Trophoblast cell (in vitro differentiated cells and primary cell): Measurements from ENCODE around the gene C1orf167.

Source experiments
- DNase-seq, 2 donors: peaks; one replicate each; pipeline ENCODE4 v3.0.0-alpha.2; 2016
- H2AFZ ChIP-seq: 2 replicates; pipeline ENCODE4 v1.6.1; 2013; ENCODE audit warnings: low read length, moderate library complexity, mild to moderate bottlenecking; ENCODE audit not compliant: insufficient read depth, poor library complexity
- H2AK5ac ChIP-seq: 2 replicates; pipeline ENCODE4 v1.6.1; 2013; ENCODE audit warnings: mild to moderate bottlenecking, low read length
- H2BK120ac ChIP-seq: 2 replicates; pipeline ENCODE4 v1.6.1; 2013; ENCODE audit warnings: low read length, mild to moderate bottlenecking, moderate library complexity; ENCODE audit not compliant: insufficient read depth, poor library complexity
- H2BK12ac ChIP-seq: 2 replicates; pipeline ENCODE4 v1.6.1; 2013; ENCODE audit warnings: mild to moderate bottlenecking, low read length, moderate library complexity
- H2BK5ac ChIP-seq: 2 replicates; pipeline ENCODE4 v1.6.1; 2013; ENCODE audit warnings: low read length, low read depth, moderate library complexity, mild to moderate bottlenecking; ENCODE audit not compliant: poor library complexity
- H3K14ac ChIP-seq: 2 replicates; pipeline ENCODE4 v1.6.1; 2013; ENCODE audit warnings: mild to moderate bottlenecking, low read length
- H3K18ac ChIP-seq: 2 replicates; pipeline ENCODE4 v1.6.1; 2013; ENCODE audit warnings: mild to moderate bottlenecking, low read length
- H3K23ac ChIP-seq: 2 replicates; pipeline ENCODE4 v1.6.1; 2013; ENCODE audit warnings: low read length
- H3K27ac ChIP-seq: 2 replicates; pipeline ENCODE4 v1.5.1; 2013; ENCODE audit warnings: low read depth, mild to moderate bottlenecking, inconsistent platforms, low read length, moderate library complexity
- H3K27me3 ChIP-seq: 2 replicates; pipeline ENCODE4 v1.6.1; 2013; ENCODE audit warnings: inconsistent platforms, mild to moderate bottlenecking, low read length, moderate library complexity; ENCODE audit not compliant: insufficient read depth
- H3K36me3 ChIP-seq, 2 experiments: 1 replicate in 1 of 2; 2 replicates in 1 of 2; pipeline ENCODE4 v1.6.1; 2013; ENCODE audit warnings: low read length in 2 of 2, mild to moderate bottlenecking in 2 of 2, moderate library complexity in 1 of 2; ENCODE audit not compliant: insufficient read depth in 2 of 2, control insufficient read depth in 1 of 2
- H3K4ac ChIP-seq: 2 replicates; pipeline ENCODE4 v1.6.1; 2013; ENCODE audit warnings: low read depth, mild to moderate bottlenecking, low read length, moderate library complexity
- H3K4me1 ChIP-seq, 2 experiments: 1 replicate in 1 of 2; 2 replicates in 1 of 2; pipeline ENCODE4 v1.6.1; 2013; ENCODE audit warnings: low read length in 2 of 2, mild to moderate bottlenecking in 2 of 2, moderate library complexity in 1 of 2; ENCODE audit not compliant: insufficient read depth in 2 of 2, control insufficient read depth in 1 of 2
- H3K4me2 ChIP-seq: 2 replicates; pipeline ENCODE4 v1.6.1; 2013; ENCODE audit warnings: inconsistent platforms, mild to moderate bottlenecking, low read length, moderate library complexity
- H3K4me3 ChIP-seq: 2 replicates; pipeline ENCODE4 v1.5.1; 2013; ENCODE audit warnings: mild to moderate bottlenecking, low read depth, low read length, inconsistent platforms
- H3K79me1 ChIP-seq: one replicate; pipeline ENCODE4 v1.6.1; 2013; ENCODE audit warnings: low read length
- H3K79me2 ChIP-seq: 2 replicates; pipeline ENCODE4 v1.6.1; 2013; ENCODE audit warnings: low read length, mild to moderate bottlenecking; ENCODE audit not compliant: control insufficient read depth, insufficient read depth, poor library complexity
- H3K9ac ChIP-seq: 2 replicates; pipeline ENCODE4 v1.6.1; 2013; ENCODE audit warnings: mild to moderate bottlenecking, low read length
- H3K9me3 ChIP-seq: 2 replicates; pipeline ENCODE4 v1.6.1; 2013; ENCODE audit warnings: low read depth, mild to moderate bottlenecking, control low read depth, inconsistent platforms, low read length; ENCODE audit not compliant: insufficient read depth
- H4K12ac ChIP-seq: 2 replicates; pipeline ENCODE4 v1.6.1; 2013; ENCODE audit warnings: low read depth, mild to moderate bottlenecking, low read length, moderate library complexity
- H4K8ac ChIP-seq: 2 replicates; pipeline ENCODE4 v1.6.1; 2013; ENCODE audit warnings: low read depth, mild to moderate bottlenecking, low read length, moderate library complexity
- H4K91ac ChIP-seq: one replicate; pipeline ENCODE4 v1.6.1; 2013; ENCODE audit warnings: low read depth, mild to moderate bottlenecking, low read length, moderate library complexity
- WGBS: extraction: QIAGEN DNeasy Blood & Tissue Kit; methylation state at CpG from one replicate; pipeline ENCODE4 v1.1.7; 2013; ENCODE audit warnings: missing lambda C conversion rate; ENCODE audit not compliant: insufficient read length, insufficient coverage; ENCODE audit errors: extremely low coverage; 5-methylcytosine and 5-hydroxymethylcytosine counted together

Gene C1orf167

DNA sequence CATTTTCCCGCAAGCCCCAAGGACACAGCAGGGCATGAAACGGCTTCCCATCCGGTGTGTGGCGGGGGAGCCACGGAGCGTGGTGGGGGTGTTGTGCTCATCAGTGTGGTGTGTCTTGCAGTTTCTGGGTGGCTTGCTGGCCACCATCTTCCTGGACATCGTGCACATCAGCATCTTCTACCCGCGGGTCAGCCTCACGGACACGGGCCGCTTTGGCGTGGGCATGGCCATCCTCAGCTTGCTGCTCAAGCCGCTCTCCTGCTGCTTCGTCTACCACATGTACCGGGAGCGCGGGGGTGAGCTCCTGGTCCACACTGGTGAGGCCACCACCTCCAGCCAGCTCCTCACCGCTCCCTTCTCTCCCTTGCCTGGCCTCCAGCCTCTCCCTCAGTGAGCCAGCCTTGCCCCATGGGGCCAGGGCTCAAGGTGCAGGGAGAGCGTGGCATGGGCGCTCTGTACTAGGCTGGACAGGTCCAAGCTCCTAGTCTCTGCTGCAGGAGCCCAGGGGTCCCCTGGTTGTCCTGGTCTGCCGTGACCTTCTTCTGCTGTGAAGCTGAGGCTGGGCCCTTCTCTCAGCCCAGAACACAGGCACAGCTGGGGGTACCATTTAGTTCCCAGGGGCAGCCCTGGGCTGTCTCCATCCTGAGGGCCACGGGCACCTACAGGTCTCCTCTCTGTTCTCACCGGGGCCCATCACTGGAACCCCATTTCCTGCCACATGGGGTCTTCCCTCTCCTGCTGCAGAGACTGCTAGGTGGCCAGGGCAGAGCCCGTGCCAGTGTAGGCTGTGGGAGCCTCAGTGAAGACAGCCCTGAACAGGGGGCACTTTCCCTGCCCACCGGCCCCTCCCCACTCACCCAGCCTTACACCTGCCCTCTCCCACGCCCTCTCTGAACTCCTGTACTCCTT is 13.4 kb upstream of the C1orf167 start:
- H3K4me2 ChIP-seq = no peak overlapping the region
- no peak overlapping the region for H4K12ac ChIP-seq
- H4K8ac ChIP-seq = no peak overlapping the region
- no peak for DNase-seq
- H2BK5ac ChIP-seq = no peak overlapping the region
- H3K18ac ChIP-seq = no peak overlapping the region
- H3K9me3 ChIP-seq = no peaks in the 10 kb centered on the region
- H3K14ac ChIP-seq = no peak overlapping the region
- H2BK120ac ChIP-seq = no peak overlapping the region
- H4K91ac ChIP-seq = no peak overlapping the region
- no peak overlapping the region for H2BK12ac ChIP-seq
- no peak overlapping the region for H2AK5ac ChIP-seq
- peaks cover 11% of the 10 kb centered on the region in 2 experiments for H3K4me1 ChIP-seq
- H3K23ac ChIP-seq = no peak overlapping the region
- H3K79me2 ChIP-seq = no peaks in the 10 kb centered on the region
- H3K4ac ChIP-seq = no peak overlapping the region
- no peaks in the 10 kb centered on the region for H3K79me1 ChIP-seq
- H3K36me3 ChIP-seq = peaks cover 8 to 12% of the 10 kb centered on the region in 2 experiments
- no peak overlapping the region for H3K9ac ChIP-seq
- H3K4me3 ChIP-seq = no peak overlapping the region
- no peak overlapping the region for H3K27ac ChIP-seq
- H3K27me3 ChIP-seq = no peaks in the 10 kb centered on the region
- H2AFZ ChIP-seq = no peak overlapping the region
- WGBS = no CpG with 5 or more reads among the region's 27 CpGs

- Histone ChIP-seq H3K18ac (no peak overlapping the region), H4K8ac (no peak overlapping the region), H2AFZ (no peak overlapping the region), H2BK5ac (no peak overlapping the region), H4K12ac (no peak overlapping the region), H3K4ac (no peak overlapping the region), H3K14ac (no peak overlapping the region), H3K27ac (no peak overlapping the region), H3K23ac (no peak overlapping the region), H2AK5ac (no peak overlapping the region), H3K79me1 (no peaks in the 10 kb centered on the region), H2BK12ac (no peak overlapping the region), H4K91ac (no peak overlapping the region), H3K4me3 (no peak overlapping the region), H3K4me2 (no peak overlapping the region), H3K27me3 (no peaks in the 10 kb centered on the region), H3K9me3 (no peaks in the 10 kb centered on the region), H3K4me1 (peaks cover 16 to 17% of the 10 kb centered on the region in 2 experiments), H2BK120ac (no peak overlapping the region), H3K9ac (no peak overlapping the region), H3K79me2 (no peaks in the 10 kb centered on the region), H3K36me3 (peaks cover 8 to 12% of the 10 kb centered on the region in 2 experiments)
- WGBS = no CpG with 5 or more reads among the region's 9 CpGs
- peak; percentile 22 to 68 for DNase-seq
Measured at GRCh38 chr1:11749203-11749689, 12.7 kb upstream of the C1orf167 start.

DNA sequence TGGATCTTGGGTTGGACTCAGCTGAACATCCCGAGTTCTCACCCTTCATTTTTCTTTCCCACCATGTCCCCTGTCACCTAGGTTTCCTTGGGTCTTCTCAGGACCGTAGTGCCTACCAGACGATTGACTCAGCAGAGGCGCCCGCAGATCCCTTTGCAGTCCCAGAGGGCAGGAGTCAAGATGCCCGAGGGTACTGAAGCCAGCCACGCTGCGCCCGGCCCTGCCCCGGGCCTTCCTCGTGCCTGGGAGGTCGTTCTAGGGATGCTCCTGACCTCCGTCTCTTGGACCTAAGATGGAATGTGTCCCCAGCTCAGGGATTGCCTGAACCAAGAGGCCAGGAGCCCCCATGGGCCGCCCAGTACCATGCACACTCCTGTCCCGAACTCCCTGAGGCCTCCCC is 12.0 kb upstream of the C1orf167 start:
- Histone ChIP-seq H4K91ac (no peak overlapping the region), H3K9ac (no peak overlapping the region), H3K23ac (no peak overlapping the region), H3K36me3 (peaks cover 8 to 12% of the 10 kb centered on the region in 2 experiments), H2AFZ (no peak overlapping the region), H3K4me2 (no peak overlapping the region), H2BK120ac (no peak overlapping the region), H3K4me1 (peaks cover 16 to 17% of the 10 kb centered on the region in 2 experiments), H3K9me3 (no peaks in the 10 kb centered on the region), H3K27ac (no peak overlapping the region), H2BK12ac (no peak overlapping the region), H3K4ac (no peak overlapping the region), H2AK5ac (no peak overlapping the region), H2BK5ac (no peak overlapping the region), H3K14ac (no peak overlapping the region), H3K4me3 (no peak overlapping the region), H3K27me3 (no peaks in the 10 kb centered on the region), H3K79me2 (no peaks in the 10 kb centered on the region), H4K12ac (no peak overlapping the region), H3K79me1 (no peaks in the 10 kb centered on the region), H3K18ac (no peak overlapping the region), H4K8ac (no peak overlapping the region)
- DNase-seq = peak; percentile 82 to 89
- WGBS = no CpG with 5 or more reads among the region's 15 CpGs

- no peak overlapping the region for H4K8ac ChIP-seq
- no peak overlapping the region for H2BK12ac ChIP-seq
- H3K4me2 ChIP-seq = no peak overlapping the region
- no peaks in the 10 kb centered on the region for H3K27me3 ChIP-seq
- no peak overlapping the region for H3K4me3 ChIP-seq
- no peaks in the 10 kb centered on the region for H3K9me3 ChIP-seq
- no peak overlapping the region for H4K12ac ChIP-seq
- H3K79me1 ChIP-seq = no peaks in the 10 kb centered on the region
- no peak overlapping the region for H2BK120ac ChIP-seq
- no peak overlapping the region for H3K9ac ChIP-seq
- H3K4ac ChIP-seq = no peak overlapping the region
- DNase-seq = no peak
- no peak overlapping the region for H3K14ac ChIP-seq
- H3K79me2 ChIP-seq = no peaks in the 10 kb centered on the region
- WGBS = no CpG with 5 or more reads among the region's 9 CpGs
- H2BK5ac ChIP-seq = no peak overlapping the region
- H3K36me3 ChIP-seq = peaks cover 8 to 12% of the 10 kb centered on the region in 2 experiments
- H3K27ac ChIP-seq = no peak overlapping the region
- no peak overlapping the region for H2AFZ ChIP-seq
- no peak overlapping the region for H4K91ac ChIP-seq
- H3K23ac ChIP-seq = no peak overlapping the region
- H2AK5ac ChIP-seq = no peak overlapping the region
- H3K18ac ChIP-seq = no peak overlapping the region
- H3K4me1 ChIP-seq = peaks cover 16 to 17% of the 10 kb centered on the region in 2 experiments
Measured at GRCh38 chr1:11751087-11751486, 10.9 kb upstream of the C1orf167 start.
